Gastroesophageal sphincter (tissue), 4 donors: Measurements from ENCODE around the gene NEDD4L. TPM values are rescaled to one million over a fixed set of nuclear protein-coding genes. Genes with fewer than 3 reads are reported as not detected.
A peak's percentile ranks its signal among the peaks of the same experiment; 100 is the strongest.

ENCODE experiments used
- ATAC-seq: fragments of 150-250 bp; one replicate; pipeline ENCODE4 v1.9.1; 2016; ENCODE audit warnings: mild to moderate bottlenecking, moderate library complexity
- H3K27ac ChIP-seq, 4 donors: fragments of 200-600 bp; sonication (generic) in 3 of 4; 1 replicate in 3 of 4; 2 replicates in 1 of 4; pipeline ENCODE4 v1.5.1; 2016 to 2019
- H3K27me3 ChIP-seq: fragments of 200-600 bp; sonication (generic); one replicate; pipeline ENCODE4 v1.5.1; 2019
- H3K36me3 ChIP-seq, 2 donors: fragments of 200-600 bp; sonication (generic); one replicate each; pipeline ENCODE4 v1.5.1; 2019; ENCODE audit warnings: control low read depth in 1 of 2
- H3K4me1 ChIP-seq, 3 donors: fragments of 200-600 bp; sonication (generic); 1 replicate in 2 of 3; 2 replicates in 1 of 3; pipeline ENCODE4 v1.5.1; 2016 to 2019; ENCODE audit warnings: control low read depth in 2 of 3
- H3K4me3 ChIP-seq, 2 donors: fragments of 200-600 bp; sonication (generic); one replicate each; pipeline ENCODE4 v1.5.1; 2019; ENCODE audit warnings: mild to moderate bottlenecking in 1 of 2, moderate library complexity in 1 of 2
- H3K9me3 ChIP-seq, 3 donors: fragments of 200-600 bp; sonication (generic); one replicate each; pipeline ENCODE4 v1.5.1; 2017 to 2019; ENCODE audit warnings: control low read depth in 2 of 3
- CTCF ChIP-seq, 4 experiments: fragments of 200-600 bp in 2 of 4; fragments of 450-650 bp in 2 of 4; sonication (generic) in 1 of 4; IDR thresholded peaks; one replicate each; pipeline ENCODE4 v1.5.1; 2017 to 2019; ENCODE audit warnings: antibody characterized with exemption in 4 of 4, mild to moderate bottlenecking in 2 of 4, moderate library complexity in 2 of 4
- EP300 ChIP-seq: sonication (generic); formaldehyde crosslinking; IDR thresholded peaks from one replicate; pipeline ENCODE4 v1.6.1; 2017; ENCODE audit warnings: antibody characterized with exemption, mild to moderate bottlenecking
- POLR2A ChIP-seq, 2 donors: fragments of 450-650 bp; IDR thresholded peaks; one replicate each; pipeline ENCODE4 v1.6.1; 2017; ENCODE audit warnings: antibody characterized with exemption in 2 of 2, mild to moderate bottlenecking in 2 of 2, moderate library complexity in 1 of 2
- POLR2AphosphoS5 ChIP-seq: sonication (generic); formaldehyde crosslinking; IDR thresholded peaks from one replicate; pipeline ENCODE4 v1.6.1; 2017; ENCODE audit warnings: antibody characterized with exemption
- WGBS, 2 donors: methylation state at CpG; one replicate each; pipeline ENCODE4 v1.1.5; 2018; ENCODE audit warnings: low coverage in 1 of 2; 5-methylcytosine and 5-hydroxymethylcytosine counted together
- total RNA-seq, 4 donors: library from RNA; depleted of rRNA; stranded (reverse); fragments of >200 nt; gene quantifications; one replicate each; pipeline ENCODE4 v1.1.0, GENCODE V29; 2016

The NEDD4L gene
- total RNA-seq, 4 donors from 2014 or later: 37.0 to 50.9 (median 43.0) TPM

- Histone ChIP-seq H3K27ac (no peak overlapping the region), H3K27me3 (no peaks in the 10 kb centered on the region), H3K36me3 (no peaks in the 10 kb centered on the region), H3K4me3 (no peak overlapping the region), H3K9me3 (no peaks in the 10 kb centered on the region), H3K4me1 (no peaks in the 10 kb centered on the region)
- 32 to 68% methylated on average over 2 of the region's 2 CpGs for WGBS, 2 donors
- no peak for TF ChIP-seq CTCF (IDR thresholded peaks at IDR 0.05)
- no peak for TF ChIP-seq POLR2AphosphoS5
- no peak for TF ChIP-seq EP300
- TF ChIP-seq POLR2A (IDR thresholded peaks at IDR 0.05): no peak
- no peak for ATAC-seq
Observed at GRCh38 chr18:58034370-58034769, 9.7 kb upstream of the NEDD4L start.

- H3K27me3 ChIP-seq: no peaks in the 10 kb centered on the region
- H3K4me1 ChIP-seq: no peaks in the 10 kb centered on the region
- no peak for ATAC-seq
- no peaks in the 10 kb centered on the region for H3K36me3 ChIP-seq
- H3K4me3 ChIP-seq: no peak overlapping the region
- H3K9me3 ChIP-seq: no peaks in the 10 kb centered on the region
- TF ChIP-seq CTCF (IDR thresholded peaks at IDR 0.05) (no peak), POLR2AphosphoS5 (no peak), EP300 (no peak), POLR2A (IDR thresholded peaks at IDR 0.05) (no peak)
- H3K27ac ChIP-seq: no peak overlapping the region
Observed at GRCh38 chr18:58037163-58037562, 6.9 kb upstream of the NEDD4L start.

GRCh38 chr18:58038063-58038462 is 6.0 kb upstream of the NEDD4L start:
- H3K4me1 ChIP-seq: peaks cover 0 to 5% (median 0%) of the 10 kb centered on the region in 3 donors
- no peak for TF ChIP-seq CTCF (IDR thresholded peaks at IDR 0.05)
- TF ChIP-seq POLR2AphosphoS5: no peak
- no peak for TF ChIP-seq EP300
- TF ChIP-seq POLR2A (IDR thresholded peaks at IDR 0.05): no peak
- H3K9me3 ChIP-seq: no peaks in the 10 kb centered on the region
- no peak overlapping the region for H3K4me3 ChIP-seq
- WGBS, 2 donors: 73 to 74% methylated on average over 3 of the region's 3 CpGs
- no peaks in the 10 kb centered on the region for H3K36me3 ChIP-seq
- no peaks in the 10 kb centered on the region for H3K27me3 ChIP-seq
- no peak for ATAC-seq
- H3K27ac ChIP-seq: no peak overlapping the region

GRCh38 chr18:58041633-58042032 is 2.4 kb upstream of the NEDD4L start:
- H3K9me3 ChIP-seq: no peaks in the 10 kb centered on the region
- TF ChIP-seq POLR2A (IDR thresholded peaks at IDR 0.05) (no peak), EP300 (no peak), CTCF (IDR thresholded peaks at IDR 0.05) (no peak), POLR2AphosphoS5 (no peak)
- WGBS, 2 donors: 57 to 74% methylated on average over 4 of the region's 4 CpGs
- no peak overlapping the region for H3K27ac ChIP-seq
- H3K36me3 ChIP-seq: no peaks in the 10 kb centered on the region
- no peak overlapping the region for H3K4me3 ChIP-seq
- peaks cover 0 to 29% (median 0%) of the 10 kb centered on the region in 3 donors for H3K4me1 ChIP-seq
- H3K27me3 ChIP-seq: no peaks in the 10 kb centered on the region
- no peak for ATAC-seq

GRCh38 chr18:58042826-58043490 is 1.1 kb upstream of the NEDD4L start:
- TF ChIP-seq POLR2A (IDR thresholded peaks at IDR 0.05) (no peak), CTCF (IDR thresholded peaks at IDR 0.05) (no peak), EP300 (no peak), POLR2AphosphoS5 (no peak)
- Histone ChIP-seq H3K27ac (peak overlapping the region in 3 of 4 donors; percentile 86 to 89 (median 89)), H3K4me1 (peaks cover 0 to 38% (median 0%) of the 10 kb centered on the region in 3 donors), H3K9me3 (no peaks in the 10 kb centered on the region), H3K36me3 (no peaks in the 10 kb centered on the region), H3K27me3 (no peaks in the 10 kb centered on the region), H3K4me3 (peak overlapping the region; percentile 74 to 92)
- no peak for ATAC-seq
- WGBS, 2 donors: 7 to 10% methylated on average over 17 to 18 of the region's 19 CpGs
